CD14-positive monocyte (primary cell): ENCODE measurements around the gene SERP2. TPM values are rescaled to one million over a fixed set of nuclear protein-coding genes. Genes with fewer than 3 reads are reported as not detected.

Experiments
- DNase-seq, 3 donors: peaks; one replicate each; pipeline ENCODE4 v3.0.0-alpha.2; 2011 to 2022
- H2AFZ ChIP-seq: 2 replicates; pipeline ENCODE4 v1.6.0; 2012; ENCODE audit warnings: mild to moderate bottlenecking, low read depth, low read length, inconsistent platforms; ENCODE audit not compliant: insufficient read depth, poor library complexity, severe bottlenecking
- H3K27ac ChIP-seq, 2 donors: 1 replicate in 1 of 2; 2 replicates in 1 of 2; pipeline ENCODE4 v1.5.1; 2012 to 2013; ENCODE audit warnings: low read length in 2 of 2, control low read depth in 1 of 2, inconsistent platforms in 1 of 2, low read depth in 1 of 2, mild to moderate bottlenecking in 1 of 2
- H3K27me3 ChIP-seq, 2 donors: one replicate each; pipeline versions ENCODE4 v1.6.0 to v1.6.1; 2011 to 2013; ENCODE audit warnings: low read length in 2 of 2; ENCODE audit not compliant: control insufficient read depth in 2 of 2, insufficient read depth in 2 of 2
- H3K36me3 ChIP-seq, 2 donors: replicated peaks in 1 of 2; 1 replicate in 1 of 2; 2 replicates in 1 of 2; pipeline versions ENCODE4 v1.5.1 to v1.6.1; 2012 to 2013; ENCODE audit warnings: low read length in 2 of 2, control low read depth in 1 of 2, inconsistent platforms in 1 of 2, mild to moderate bottlenecking in 1 of 2; ENCODE audit not compliant: insufficient read depth in 2 of 2, control insufficient read depth in 1 of 2
- H3K4me1 ChIP-seq, 2 donors: 1 replicate in 1 of 2; 2 replicates in 1 of 2; pipeline versions ENCODE4 v1.5.1 to v1.6.1; 2012 to 2013; ENCODE audit warnings: low read length in 2 of 2, control low read depth in 1 of 2, inconsistent platforms in 1 of 2, mild to moderate bottlenecking in 1 of 2, moderate library complexity in 1 of 2; ENCODE audit not compliant: insufficient read depth in 2 of 2, control insufficient read depth in 1 of 2
- H3K4me2 ChIP-seq: replicated peaks from 2 replicates; pipeline ENCODE3; 2012; ENCODE audit warnings: low read length, moderate library complexity, mild to moderate bottlenecking; ENCODE audit not compliant: poor library complexity, severe bottlenecking; ENCODE audit errors: extremely low read depth
- H3K4me3 ChIP-seq, 3 experiments: fragments of 200-600 bp in 1 of 3; sonication (generic) in 1 of 3; replicated peaks in 1 of 3; 1 replicate in 2 of 3; 2 replicates in 1 of 3; pipeline ENCODE4 v1.5.1; 2011 to 2013; ENCODE audit warnings: low read length in 3 of 3, mild to moderate bottlenecking in 3 of 3, control low read depth in 2 of 3, low read depth in 2 of 3, inconsistent platforms in 1 of 3, moderate library complexity in 1 of 3
- H3K79me2 ChIP-seq: 2 replicates; pipeline ENCODE4 v1.6.0; 2012; ENCODE audit warnings: mild to moderate bottlenecking, control low read depth, inconsistent platforms, low read length, moderate library complexity; ENCODE audit not compliant: insufficient read depth
- H3K9ac ChIP-seq: 2 replicates; pipeline ENCODE4 v1.6.0; 2017; ENCODE audit warnings: low read length, mild to moderate bottlenecking; ENCODE audit not compliant: insufficient read depth, poor library complexity, severe bottlenecking
- H3K9me3 ChIP-seq, 2 donors: replicated peaks in 1 of 2; 1 replicate in 1 of 2; 2 replicates in 1 of 2; pipeline versions ENCODE4 v1.5.1 to v1.6.1; 2012 to 2013; ENCODE audit warnings: low read length in 2 of 2, control low read depth in 1 of 2; ENCODE audit not compliant: control insufficient read depth in 1 of 2, insufficient read depth in 1 of 2
- H4K20me1 ChIP-seq: 2 replicates; pipeline ENCODE4 v1.6.0; 2012; ENCODE audit warnings: mild to moderate bottlenecking, low read length, control low read depth, moderate library complexity; ENCODE audit not compliant: insufficient read depth
- H3K27ac Mint-ChIP-seq, 7 donors: one replicate each; pipeline ENCODE4 v1.8.0; 2020; ENCODE audit warnings: mild to moderate bottlenecking in 7 of 7, mixed read lengths in 7 of 7, moderate library complexity in 6 of 7, inconsistent platforms in 2 of 7
- H3K27me3 Mint-ChIP-seq, 3 donors: one replicate each; pipeline ENCODE4 v1.8.0; 2021 to 2022; ENCODE audit warnings: low read depth in 3 of 3, mild to moderate bottlenecking in 3 of 3, mixed read lengths in 3 of 3, moderate library complexity in 3 of 3, inconsistent platforms in 1 of 3
- H3K36me3 Mint-ChIP-seq, 2 donors: one replicate each; pipeline ENCODE4 v1.8.0; 2020; ENCODE audit warnings: mixed read lengths in 2 of 2, inconsistent platforms in 1 of 2, mild to moderate bottlenecking in 1 of 2
- H3K4me1 Mint-ChIP-seq: one replicate; pipeline ENCODE4 v1.8.0; 2020; ENCODE audit warnings: mild to moderate bottlenecking, mixed read lengths
- H3K4me3 Mint-ChIP-seq, 2 donors: one replicate each; pipeline ENCODE4 v1.8.0; 2020; ENCODE audit warnings: mild to moderate bottlenecking in 2 of 2, mixed read lengths in 2 of 2, moderate library complexity in 1 of 2
- H3K9me3 Mint-ChIP-seq, 7 donors: one replicate each; pipeline ENCODE4 v1.8.0; 2020 to 2022; ENCODE audit warnings: mixed read lengths in 7 of 7, mild to moderate bottlenecking in 6 of 7, moderate library complexity in 6 of 7, inconsistent platforms in 2 of 7
- CTCF ChIP-seq: fragments of 200-600 bp; IDR thresholded peaks from one replicate; pipeline ENCODE4 v1.8.0; 2022; ENCODE audit warnings: antibody characterized with exemption, mild to moderate bottlenecking
- WGBS: methylation state at CpG from one replicate; pipeline ENCODE4 v1.1.5; 2013; ENCODE audit warnings: missing lambda C conversion rate; ENCODE audit not compliant: insufficient coverage; 5-methylcytosine and 5-hydroxymethylcytosine counted together
- intact Hi-C, 2 donors: fragments of 100-400 bp; cut with micrococcal nuclease; formaldehyde crosslinking; loops; one replicate each; pipeline versions ENCODE4 v1.15.0 to v1.15.1; 2023
- polyA plus RNA-seq, 3 donors: library from polyadenylated mRNA; depleted of rRNA in 1 of 3; unstranded in 2 of 3; stranded (reverse) in 1 of 3; fragments of 300-500 nt in 2 of 3; fragments of >200 nt in 1 of 3; fragmentation: Illumina TruSeq in 2 of 3; gene quantifications; 1 replicate in 2 of 3; 2 replicates in 1 of 3; pipeline ENCODE4 v1.2.3, GENCODE V29; 2012 to 2021

SERP2 gene
- polyA plus RNA-seq, 3 donors = not detected

GRCh38 chr13:44422755-44423643 is 49.4 kb downstream of the SERP2 start:
- Mint-ChIP-seq H3K9me3 (peaks cover 0 to 2% (median 0%) of the 10 kb centered on the region in 7 donors), H3K27me3 (peaks cover 0 to 4% (median 3%) of the 10 kb centered on the region in 3 donors), H3K36me3 (no peaks in the 10 kb centered on the region), H3K4me1 (peaks cover 2% of the 10 kb centered on the region), H3K27ac (peak overlapping the region in 2 of 7 donors; percentile 4 to 15), H3K4me3 (no peak overlapping the region)
- Histone ChIP-seq H3K4me2 (no peak overlapping the region), H3K27ac (no peak overlapping the region), H3K27me3 (no peaks in the 10 kb centered on the region), H3K4me1 (no peaks in the 10 kb centered on the region), H3K4me3 (no peak overlapping the region), H3K9ac (no peak overlapping the region), H3K79me2 (no peaks in the 10 kb centered on the region), H4K20me1 (no peaks in the 10 kb centered on the region), H2AFZ (no peak overlapping the region), H3K9me3 (no peaks in the 10 kb centered on the region), H3K36me3 (no peaks in the 10 kb centered on the region)
- no peak for TF ChIP-seq CTCF
- intact Hi-C loops = no loop called here
- no peak for DNase-seq
- 54% methylated on average over 11 of the region's 15 CpGs for WGBS

GRCh38 chr13:44423824-44424223 is 50.2 kb downstream of the SERP2 start:
- intact Hi-C loops = no loop called here
- Mint-ChIP-seq H3K27me3 (peaks cover 0 to 4% (median 3%) of the 10 kb centered on the region in 3 donors), H3K27ac (no peak overlapping the region), H3K4me1 (peaks cover 1% of the 10 kb centered on the region), H3K9me3 (peaks cover 0 to 2% (median 0%) of the 10 kb centered on the region in 7 donors), H3K4me3 (no peak overlapping the region), H3K36me3 (no peaks in the 10 kb centered on the region)
- DNase-seq = no peak
- Histone ChIP-seq H3K4me2 (no peak overlapping the region), H3K9ac (no peak overlapping the region), H3K4me1 (no peaks in the 10 kb centered on the region), H4K20me1 (no peaks in the 10 kb centered on the region), H3K27me3 (no peaks in the 10 kb centered on the region), H3K4me3 (no peak overlapping the region), H3K27ac (no peak overlapping the region), H3K9me3 (no peaks in the 10 kb centered on the region), H3K79me2 (no peaks in the 10 kb centered on the region), H3K36me3 (no peaks in the 10 kb centered on the region), H2AFZ (no peak overlapping the region)
- TF ChIP-seq CTCF = no peak
- WGBS = 92% methylated on average over 4 of the region's 5 CpGs
